Activated CD4-positive, CD25-positive, alpha-beta regulatory T cell treated with anti-CD3 and anti-CD28 coated beads, Interleukin-2, amount 50 U/mL, for 72 hours (primary cell): ENCODE results near the gene DOK6.

ENCODE experiments used
- DNase-seq: peaks from one replicate; pipeline ENCODE4 v3.0.0; 2021

The DOK6 gene

DNA sequence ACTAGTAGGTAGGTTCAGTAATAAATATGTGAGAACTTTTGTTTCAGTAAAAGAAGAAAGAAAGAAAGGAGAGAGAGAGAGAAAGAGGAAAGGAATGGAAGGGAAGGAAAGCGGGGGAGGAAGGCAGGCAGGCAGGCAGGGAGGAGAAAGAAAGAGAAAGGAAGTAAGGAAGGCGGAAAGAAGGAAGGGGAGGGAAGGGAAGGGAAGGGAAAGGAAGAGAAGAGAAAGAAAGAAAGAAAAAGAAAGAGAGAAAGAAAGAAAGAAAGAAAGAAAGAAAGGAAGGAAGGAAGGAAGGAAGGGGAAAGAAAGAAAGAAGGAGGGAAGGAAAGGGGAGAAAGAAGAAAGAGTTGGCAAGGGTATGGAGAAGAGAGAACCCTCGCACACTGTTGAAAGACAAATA is 479.4 kb downstream of the DOK6 start:
- no peak for DNase-seq

DNA sequence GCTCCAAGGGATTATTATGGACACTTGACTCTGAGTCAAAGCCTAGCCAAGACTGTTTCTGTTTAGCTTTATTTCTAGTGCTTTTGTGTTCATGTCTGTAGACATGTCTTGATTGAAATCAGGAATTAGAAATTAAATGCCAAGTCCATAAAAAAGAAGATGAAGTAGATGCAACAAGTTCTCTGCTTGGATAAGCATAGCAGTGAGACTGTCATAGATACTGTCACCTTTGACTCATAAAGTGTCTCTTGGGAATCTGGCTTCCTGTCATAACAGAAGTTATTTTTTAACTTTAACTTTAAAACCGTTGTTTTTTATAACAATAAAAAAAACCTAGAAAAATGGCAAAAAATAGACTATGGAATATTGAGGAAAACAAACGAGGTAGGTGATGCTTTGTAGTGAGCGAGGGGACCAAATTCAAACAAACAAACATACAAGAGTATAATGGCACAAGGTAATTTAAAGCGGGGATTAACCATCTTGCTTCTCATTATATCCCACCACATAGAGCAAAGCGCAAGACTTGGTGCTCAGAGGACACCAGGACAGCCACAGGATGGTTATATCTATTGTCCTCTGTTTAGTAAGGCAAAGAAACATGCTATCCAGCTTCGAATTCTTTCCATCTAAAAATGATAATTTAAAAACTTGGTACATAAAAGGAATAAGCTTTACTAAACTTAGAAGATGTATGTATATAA is 482.4 kb downstream of the DOK6 start:
- no peak for DNase-seq

DNA sequence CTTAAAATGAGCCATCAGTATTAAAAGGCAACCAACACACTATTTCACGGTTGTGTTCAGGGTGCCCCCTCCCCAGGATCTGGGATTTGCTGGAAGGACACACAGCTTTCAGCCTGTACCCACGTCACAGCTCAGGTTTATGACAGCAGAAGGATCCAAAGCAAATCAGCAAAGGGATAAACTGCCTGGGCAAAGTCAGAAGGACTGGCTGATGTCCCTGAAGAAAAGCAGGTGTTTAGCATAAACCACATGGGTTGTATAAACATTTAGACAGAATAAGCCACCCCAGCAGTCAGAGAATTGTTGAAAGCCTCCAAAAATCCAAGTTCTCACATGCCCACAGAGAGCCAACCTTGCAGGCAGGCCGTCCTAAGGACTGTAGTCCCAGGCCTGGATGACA is 483.1 kb downstream of the DOK6 start:
- DNase-seq: no peak

DNA sequence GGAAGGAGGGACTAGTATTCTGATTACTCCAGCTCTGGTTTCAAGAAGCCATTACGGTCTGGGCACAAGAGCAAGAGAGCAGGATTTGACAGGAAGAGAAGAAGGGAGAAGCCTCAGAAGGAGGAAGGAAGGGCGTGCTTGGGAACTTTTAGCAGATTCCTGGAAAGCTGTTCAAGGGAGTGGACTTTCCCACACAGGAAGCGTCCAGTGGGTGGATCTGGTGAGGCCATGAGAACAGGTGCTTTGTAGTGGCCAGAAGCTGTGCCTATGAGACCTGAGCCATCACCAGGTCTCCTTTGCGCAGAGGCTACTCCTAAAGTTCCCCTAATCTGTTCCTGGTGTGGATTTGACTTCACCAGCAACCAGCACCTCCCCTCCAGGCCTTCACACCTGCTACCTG is 484.7 kb downstream of the DOK6 start:
- DNase-seq: no peak

DNA sequence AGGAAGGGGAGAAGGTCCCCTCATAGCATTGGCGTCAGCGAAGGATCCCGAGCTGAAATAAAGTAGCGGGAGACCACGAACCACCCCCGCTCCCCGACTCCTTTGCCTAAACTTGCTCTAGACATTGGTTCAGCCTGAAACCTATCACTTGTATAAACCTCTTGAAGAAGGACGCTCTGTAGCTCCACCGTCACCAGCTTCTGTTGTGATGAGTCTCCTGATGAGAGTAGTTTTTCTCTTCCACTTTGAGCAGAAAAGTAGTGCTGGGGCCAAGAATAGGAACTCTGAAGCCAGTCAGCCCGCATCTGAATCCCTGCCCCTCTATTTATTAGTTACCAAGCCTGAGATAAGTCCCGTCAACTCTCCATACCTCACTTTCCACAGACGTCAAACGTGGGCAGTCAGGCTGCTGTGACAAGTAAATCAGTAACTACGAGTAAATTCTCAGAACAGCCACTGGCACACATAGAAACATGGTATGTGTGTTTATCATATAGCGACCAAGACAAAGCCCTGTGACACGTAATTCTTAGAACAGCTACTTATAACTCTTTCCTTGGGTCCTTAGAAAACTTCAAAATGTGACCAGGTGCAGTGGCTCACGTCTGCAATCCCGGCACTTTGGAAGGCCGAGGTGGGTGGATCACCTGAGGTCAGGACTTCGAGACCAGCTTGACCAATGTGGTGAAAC is 485.3 kb downstream of the DOK6 start:
- DNase-seq: no peak

DNA sequence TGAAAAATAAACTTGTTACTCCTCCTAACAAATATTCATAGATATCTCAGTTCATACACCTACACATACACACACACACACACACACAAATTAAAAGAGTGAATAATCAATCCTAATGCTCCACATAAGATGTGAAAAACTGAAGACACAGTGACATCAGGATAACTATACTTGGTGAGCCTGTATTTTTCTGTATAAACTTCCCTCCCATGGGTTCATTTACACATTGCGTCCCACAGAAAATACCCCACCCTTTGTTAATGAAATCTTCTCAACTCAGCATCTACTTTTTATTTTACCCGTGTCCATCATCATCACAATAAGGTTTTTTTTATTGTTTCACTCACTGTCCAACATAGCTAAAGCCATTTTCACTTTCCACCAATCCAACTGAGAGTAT is 486.6 kb downstream of the DOK6 start:
- DNase-seq: no peak

- no peak for DNase-seq
These were observed 488.3 kb downstream of the DOK6 start for GRCh38 chr18:69889009-69889408.

DNA sequence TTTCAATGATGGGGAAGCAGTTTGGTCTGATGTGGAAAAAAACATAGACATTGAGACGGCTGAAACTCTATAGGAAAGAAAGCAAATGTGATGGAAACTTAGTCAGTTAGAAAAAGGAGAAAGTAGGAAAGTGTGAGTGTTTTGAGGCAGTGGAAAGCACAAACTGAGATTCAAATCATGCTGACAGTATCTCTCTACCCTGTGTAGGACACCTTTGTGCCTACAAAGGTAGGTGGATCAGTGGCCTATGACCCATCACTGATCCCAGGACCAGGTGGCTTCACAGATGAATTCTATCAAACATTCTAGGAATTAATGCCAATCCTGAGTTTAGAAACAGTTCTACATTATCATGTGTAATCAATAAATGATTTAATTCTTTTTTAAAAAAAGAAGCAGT is 489.9 kb downstream of the DOK6 start:
- DNase-seq: no peak

GRCh38 chr18:69894467-69894866 is 493.8 kb downstream of the DOK6 start:
- DNase-seq: no peak

GRCh38 chr18:69895066-69896047 is 494.7 kb downstream of the DOK6 start:
- no peak for DNase-seq

DNA sequence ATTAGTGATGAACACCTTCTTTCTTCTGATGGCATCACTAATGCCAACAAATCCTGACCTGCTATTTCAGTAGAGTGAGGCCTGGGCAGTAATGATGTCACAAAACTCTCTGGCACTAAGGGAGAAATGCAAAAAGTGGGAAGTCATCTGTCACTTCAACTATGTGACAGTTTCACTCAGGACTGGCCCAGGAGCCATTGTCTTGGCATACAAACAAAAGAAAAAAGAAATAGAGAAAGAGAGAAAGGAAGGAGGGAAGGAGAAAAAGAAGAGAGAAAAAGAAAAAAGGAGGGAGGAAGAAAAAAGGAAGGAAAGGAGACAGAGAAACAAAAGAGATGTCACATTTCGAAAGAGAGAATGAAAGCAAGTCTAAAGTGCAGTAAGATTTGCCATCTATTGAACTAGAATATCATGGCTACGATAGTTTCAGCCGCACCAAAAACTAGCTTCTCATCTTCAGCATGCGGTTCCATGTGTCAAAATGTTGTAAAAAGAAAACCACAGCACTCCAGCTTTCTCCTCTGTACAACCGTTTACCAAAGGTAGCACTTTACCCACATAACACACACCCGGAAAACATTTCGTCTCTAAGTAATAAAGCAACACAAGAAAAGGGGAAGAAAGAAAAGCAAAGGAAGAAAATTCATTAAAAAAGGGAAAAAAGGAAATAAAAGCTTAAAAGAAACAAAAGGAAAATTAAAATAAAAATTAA is 496.9 kb downstream of the DOK6 start:
- DNase-seq: no peak

DNA sequence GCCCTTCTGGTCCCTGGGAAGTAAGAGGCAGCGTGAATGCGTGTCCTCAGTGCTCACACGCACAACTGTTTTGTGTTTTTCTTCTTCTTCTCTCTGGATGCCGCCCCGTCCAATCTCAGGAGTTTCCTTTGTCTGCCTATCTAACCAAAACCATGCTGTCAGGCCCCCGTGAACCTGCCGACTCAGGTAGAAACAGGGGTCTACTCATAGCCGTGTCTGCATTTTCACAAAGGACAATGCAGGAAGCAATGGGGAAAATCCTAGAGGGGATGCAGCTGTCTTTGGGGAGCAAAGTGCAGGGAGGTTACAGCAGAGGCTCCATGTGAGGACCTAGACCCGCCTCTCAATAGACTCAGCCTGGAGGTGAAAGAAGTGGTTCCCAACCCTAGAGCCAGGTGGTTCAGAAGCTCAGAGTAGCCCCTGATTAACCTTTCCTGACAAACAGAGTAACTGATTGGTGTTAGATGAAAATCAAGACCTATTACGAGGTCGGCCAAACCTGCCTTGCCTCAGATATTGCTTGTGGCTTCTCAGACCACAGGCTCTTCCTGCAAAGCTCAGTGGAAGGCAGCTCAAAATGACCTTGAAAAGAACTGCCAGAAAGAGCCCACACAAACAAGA is 497.7 kb downstream of the DOK6 start:
- no peak for DNase-seq
